Transverse colon (tissue), 4 donors: ENCODE results near the gene ICA1L. TPM values are rescaled to one million over a fixed set of nuclear protein-coding genes. Genes with fewer than 3 reads are reported as not detected.

Experiments used
- DNase-seq: peaks from one replicate; pipeline ENCODE4 v3.0.0-alpha.2; 2019
- H3K27ac ChIP-seq, 4 donors: fragments of 200-600 bp; sonication (generic); 2 replicates each; pipeline ENCODE4 v1.5.1; 2016 to 2018; ENCODE audit warnings: inconsistent platforms in 4 of 4
- H3K27me3 ChIP-seq: fragments of 200-600 bp; sonication (generic); 2 replicates; pipeline ENCODE4 v1.5.1; 2017; ENCODE audit warnings: inconsistent platforms
- H3K36me3 ChIP-seq, 4 donors: fragments of 200-600 bp; sonication (generic); 2 replicates each; pipeline ENCODE4 v1.5.1; 2017 to 2019; ENCODE audit warnings: inconsistent platforms in 4 of 4
- H3K4me1 ChIP-seq, 4 donors: fragments of 200-600 bp; sonication (generic); 2 replicates each; pipeline ENCODE4 v1.5.1; 2017 to 2020; ENCODE audit warnings: inconsistent platforms in 4 of 4
- H3K4me3 ChIP-seq, 4 donors: fragments of 200-600 bp; sonication (generic); 1 replicate in 1 of 4; 2 replicates in 3 of 4; pipeline versions ENCODE4 v1.5.1 to v1.6.1; 2017 to 2019; ENCODE audit warnings: inconsistent platforms in 4 of 4
- H3K9me3 ChIP-seq, 2 donors: fragments of 200-600 bp; sonication (generic); 2 replicates each; pipeline ENCODE4 v1.5.1; 2017 to 2019; ENCODE audit warnings: inconsistent platforms in 2 of 2
- EP300 ChIP-seq: sonication (generic); formaldehyde crosslinking; IDR thresholded peaks from one replicate; pipeline ENCODE4 v1.6.1; 2017; ENCODE audit warnings: antibody characterized with exemption, low read depth
- POLR2A ChIP-seq: fragments of 450-650 bp; IDR thresholded peaks from one replicate; pipeline ENCODE4 v1.6.1; 2016; ENCODE audit warnings: antibody characterized with exemption, mild to moderate bottlenecking, moderate library complexity
- POLR2AphosphoS5 ChIP-seq, 3 donors: sonication (generic); formaldehyde crosslinking; IDR thresholded peaks; one replicate each; pipeline ENCODE4 v1.6.1; 2016; ENCODE audit warnings: antibody characterized with exemption in 3 of 3
- WGBS, 2 donors: methylation state at CpG; one replicate each; pipeline ENCODE4 v1.1.5; 2018; ENCODE audit warnings: low coverage in 1 of 2; 5-methylcytosine and 5-hydroxymethylcytosine counted together
- in situ Hi-C, 4 donors: fragments of 200-750 bp; cut with MboI; loops; one replicate each; pipeline versions ENCODE4 v1.15.0 to v1.15.1; 2017; ENCODE audit warnings: low sequenced_read_pairs in 3 of 4, low pct_ligation_motif_present in 1 of 4, low pct_unique_long_range_greater_than_20kb in 1 of 4
- intact Hi-C: fragments of 100-400 bp; cut with DNase I; formaldehyde crosslinking; loops from one replicate; pipeline ENCODE4 v1.15.1; 2023; ENCODE audit warnings: low total_unique reads
- total RNA-seq, 4 donors: library from RNA; depleted of rRNA; stranded (reverse); fragments of >200 nt; gene quantifications; one replicate each; pipeline ENCODE4 v1.1.0, GENCODE V29; 2016
- TF ChIP-seq, protein P1 (sequence below), 5 experiments: fragments of 200-600 bp in 3 of 5; fragments of 450-650 bp in 2 of 5; sonication (generic) in 3 of 5; IDR thresholded peaks; 1 replicate in 2 of 5; 2 replicates in 3 of 5; pipeline ENCODE4 v1.5.1; 2016 to 2017; ENCODE audit warnings: antibody characterized with exemption in 5 of 5, inconsistent platforms in 3 of 5, mild to moderate bottlenecking in 2 of 5, moderate library complexity in 1 of 5

The ICA1L gene
- total RNA-seq, 4 donors from 2014 or later, result 4.4 to 39.4 (median 20.5) TPM

DNA sequence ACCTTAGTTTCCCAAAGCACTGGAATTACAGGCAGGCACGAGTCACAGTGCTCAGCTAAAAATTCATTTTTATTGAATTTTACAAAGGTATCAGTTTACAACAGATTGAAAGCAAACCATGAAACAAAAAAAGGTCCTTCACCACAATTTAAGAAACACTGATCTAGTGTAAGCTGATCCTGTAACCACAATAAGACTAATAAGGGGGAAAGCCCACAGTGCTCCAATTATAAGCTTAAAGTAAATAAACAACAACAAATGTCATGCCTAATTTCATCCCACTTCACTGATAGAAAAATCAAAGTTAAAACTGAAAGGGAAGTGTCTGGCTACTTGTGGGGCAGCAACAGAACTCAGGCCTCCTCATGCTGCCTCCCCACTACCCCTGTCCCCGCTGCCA lies 49.2 kb downstream of the ICA1L start:
- H3K9me3 ChIP-seq, result no peaks in the 10 kb centered on the region
- in situ Hi-C loops, result no loop called here
- DNase-seq, result no peak
- no peaks in the 10 kb centered on the region for H3K36me3 ChIP-seq
- H3K27ac ChIP-seq, result no peak overlapping the region
- no peak overlapping the region for H3K4me3 ChIP-seq
- TF ChIP-seq POLR2AphosphoS5 (IDR thresholded peaks at IDR 0.05), result no peak
- TF ChIP-seq POLR2A, result no peak
- TF ChIP-seq, protein P1, sequence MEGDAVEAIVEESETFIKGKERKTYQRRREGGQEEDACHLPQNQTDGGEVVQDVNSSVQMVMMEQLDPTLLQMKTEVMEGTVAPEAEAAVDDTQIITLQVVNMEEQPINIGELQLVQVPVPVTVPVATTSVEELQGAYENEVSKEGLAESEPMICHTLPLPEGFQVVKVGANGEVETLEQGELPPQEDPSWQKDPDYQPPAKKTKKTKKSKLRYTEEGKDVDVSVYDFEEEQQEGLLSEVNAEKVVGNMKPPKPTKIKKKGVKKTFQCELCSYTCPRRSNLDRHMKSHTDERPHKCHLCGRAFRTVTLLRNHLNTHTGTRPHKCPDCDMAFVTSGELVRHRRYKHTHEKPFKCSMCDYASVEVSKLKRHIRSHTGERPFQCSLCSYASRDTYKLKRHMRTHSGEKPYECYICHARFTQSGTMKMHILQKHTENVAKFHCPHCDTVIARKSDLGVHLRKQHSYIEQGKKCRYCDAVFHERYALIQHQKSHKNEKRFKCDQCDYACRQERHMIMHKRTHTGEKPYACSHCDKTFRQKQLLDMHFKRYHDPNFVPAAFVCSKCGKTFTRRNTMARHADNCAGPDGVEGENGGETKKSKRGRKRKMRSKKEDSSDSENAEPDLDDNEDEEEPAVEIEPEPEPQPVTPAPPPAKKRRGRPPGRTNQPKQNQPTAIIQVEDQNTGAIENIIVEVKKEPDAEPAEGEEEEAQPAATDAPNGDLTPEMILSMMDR (IDR thresholded peaks at IDR 0.05), result no peak
- no peak for TF ChIP-seq EP300
- 80 to 94% methylated on average over 2 of the region's 2 CpGs for WGBS, 2 donors
- no peaks in the 10 kb centered on the region for H3K4me1 ChIP-seq
- H3K27me3 ChIP-seq, result no peaks in the 10 kb centered on the region
- intact Hi-C loops, result no loop called here

GRCh38 chr2:202821206-202822160 lies 50.1 kb downstream of the ICA1L start:
- intact Hi-C loops (no loop called here), in situ Hi-C loops (no loop called here)
- Histone ChIP-seq H3K27ac (no peak overlapping the region), H3K27me3 (no peaks in the 10 kb centered on the region), H3K4me1 (peaks cover 0 to under 1% (median 0%) of the 10 kb centered on the region in 4 donors), H3K9me3 (no peaks in the 10 kb centered on the region), H3K4me3 (no peak overlapping the region), H3K36me3 (no peaks in the 10 kb centered on the region)
- WGBS, 2 donors, result 82 to 92% methylated on average over 5 to 7 of the region's 7 CpGs
- TF ChIP-seq POLR2AphosphoS5 (IDR thresholded peaks at IDR 0.05), result no peak
- DNase-seq, result no peak

GRCh38 chr2:202818321-202818720 lies 53.2 kb downstream of the ICA1L start:
- Histone ChIP-seq H3K36me3 (no peaks in the 10 kb centered on the region), H3K27ac (no peak overlapping the region), H3K9me3 (no peaks in the 10 kb centered on the region), H3K4me1 (peaks cover 0 to 9% (median 6%) of the 10 kb centered on the region in 4 donors), H3K27me3 (no peaks in the 10 kb centered on the region), H3K4me3 (no peak overlapping the region)
- in situ Hi-C loops, result no loop called here
- 72 to 85% methylated on average over 2 to 3 of the region's 3 CpGs for WGBS, 2 donors
- TF ChIP-seq EP300 (no peak), POLR2A (no peak), POLR2AphosphoS5 (IDR thresholded peaks at IDR 0.05) (no peak)
- TF ChIP-seq, protein P1 (IDR thresholded peaks at IDR 0.05), result no peak
- no peak for DNase-seq
- intact Hi-C loops, result no loop called here

GRCh38 chr2:202817771-202818170 lies 53.8 kb downstream of the ICA1L start:
- 82 to 86% methylated on average over 1 of the region's 1 CpG for WGBS, 2 donors

More at GRCh38 chr2:202817771-202818170, 53.8 kb downstream of the ICA1L start:
- Histone ChIP-seq H3K9me3 (no peaks in the 10 kb centered on the region), H3K4me3 (no peak overlapping the region), H3K36me3 (no peaks in the 10 kb centered on the region), H3K27ac (no peak overlapping the region), H3K27me3 (no peaks in the 10 kb centered on the region), H3K4me1 (peaks cover 0 to 9% (median 6%) of the 10 kb centered on the region in 4 donors)
- TF ChIP-seq, protein P1 (IDR thresholded peaks at IDR 0.05), result no peak
- no peak for TF ChIP-seq EP300
- TF ChIP-seq POLR2A, result no peak
- TF ChIP-seq POLR2AphosphoS5 (IDR thresholded peaks at IDR 0.05), result no peak
- DNase-seq, result no peak
- intact Hi-C loops (no loop called here), in situ Hi-C loops (no loop called here)
